Fibroblast of upper back skin (primary cell): ENCODE results near the gene TMEM258.

Source experiments
- DNase-seq: peaks from one replicate; pipeline ENCODE4 v3.0.0-alpha.2; 2013

The TMEM258 gene

DNA sequence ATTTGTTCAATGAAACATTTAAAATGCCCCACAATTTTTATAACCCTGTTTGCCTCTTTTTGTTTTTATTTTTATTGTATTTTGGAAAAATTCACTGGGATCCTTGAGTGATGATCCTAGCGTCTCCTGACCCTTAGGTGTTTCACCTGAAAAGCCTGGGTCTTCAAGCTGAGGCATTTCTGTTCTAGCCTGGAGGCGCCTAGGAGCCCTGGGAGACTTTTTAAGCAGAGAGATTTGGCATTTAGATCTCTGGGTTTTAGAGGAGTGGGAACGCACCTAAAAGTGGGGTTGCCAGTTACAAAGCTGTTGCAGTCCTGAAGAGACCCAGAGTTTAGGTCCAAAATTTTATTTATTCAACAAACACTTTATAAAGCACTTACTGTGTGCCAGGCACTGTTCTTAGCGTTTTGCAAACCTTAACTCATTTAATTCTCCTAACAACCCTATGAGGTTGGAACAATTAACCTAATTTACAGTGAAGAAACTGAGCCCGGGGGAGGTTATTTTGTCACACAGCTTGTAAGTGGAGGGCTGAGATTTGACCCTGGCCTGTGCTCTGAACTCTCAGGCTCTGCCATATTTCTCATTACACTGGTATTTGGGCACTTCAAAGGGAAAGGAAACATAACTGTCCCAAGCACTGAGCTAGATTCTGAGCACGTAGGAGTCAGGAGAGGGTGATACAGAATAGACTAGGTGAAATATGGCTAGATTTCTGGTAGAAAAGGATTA lies 25.2 kb upstream of the TMEM258 start:
- no peak for DNase-seq

GRCh38 chr11:61816736-61817455 lies 24.5 kb upstream of the TMEM258 start, which contains the start of gene FADS1:
FADS1 (minus strand) TSS chr11:61817003; CDS start chr11:61816929, 74 bp downstream.
- DNase-seq: peak; percentile 93

- DNase-seq: peak; percentile 70
Observed at GRCh38 chr11:61815790-61816735, 23.7 kb upstream of the TMEM258 start.

GRCh38 chr11:61814958-61815789 lies 22.8 kb upstream of the TMEM258 start:
- peak; percentile 93 for DNase-seq

- DNase-seq: peak; percentile 29
Observed at GRCh38 chr11:61814247-61814957, 22.0 kb upstream of the TMEM258 start.

- no peak for DNase-seq
Observed at GRCh38 chr11:61812736-61813411, 20.5 kb upstream of the TMEM258 start.

DNA sequence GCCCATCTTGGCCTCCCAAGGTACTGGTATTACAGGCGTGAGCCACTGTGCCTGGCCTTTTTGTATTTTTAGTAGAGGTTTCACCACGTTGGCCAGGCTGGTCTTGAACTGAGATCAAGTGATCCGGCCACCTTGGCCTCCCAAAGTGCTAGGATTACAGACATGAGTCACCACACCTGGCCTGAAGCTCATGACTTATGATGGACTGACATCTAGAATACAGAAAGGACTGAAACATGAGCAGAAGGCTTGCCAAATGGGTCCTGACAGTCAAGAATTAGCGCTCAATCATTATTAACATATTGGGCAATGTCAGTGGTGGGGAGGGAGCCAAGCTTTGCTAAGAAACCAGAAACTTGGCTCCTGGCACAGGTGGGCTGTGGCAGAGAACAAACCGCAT lies 19.4 kb upstream of the TMEM258 start:
- DNase-seq: no peak

DNA sequence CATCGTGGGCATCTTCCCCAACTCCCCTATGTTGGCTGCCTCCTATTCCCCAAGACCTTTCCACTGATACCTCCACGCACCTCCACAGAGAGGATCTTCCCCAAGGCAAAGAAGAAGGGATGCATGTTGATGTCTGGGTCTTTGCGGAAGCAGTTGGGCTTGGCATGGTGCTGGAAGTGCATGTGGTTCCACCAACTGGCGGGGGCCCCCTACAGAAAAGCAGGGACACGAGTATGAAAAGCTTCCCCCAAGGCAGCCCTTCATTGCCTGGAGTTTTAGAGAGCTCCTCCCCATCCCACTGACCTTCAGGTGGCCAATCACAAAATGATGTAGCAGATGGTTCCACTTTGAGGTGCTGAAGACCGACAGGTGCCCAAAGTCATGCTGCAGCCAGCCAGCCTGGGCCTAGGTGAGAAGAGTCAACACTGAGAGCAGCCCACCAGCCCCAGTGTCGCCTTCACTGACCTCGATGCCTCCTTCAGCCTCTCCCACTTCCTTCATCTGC lies 18.3 kb upstream of the TMEM258 start:
- no peak for DNase-seq

DNA sequence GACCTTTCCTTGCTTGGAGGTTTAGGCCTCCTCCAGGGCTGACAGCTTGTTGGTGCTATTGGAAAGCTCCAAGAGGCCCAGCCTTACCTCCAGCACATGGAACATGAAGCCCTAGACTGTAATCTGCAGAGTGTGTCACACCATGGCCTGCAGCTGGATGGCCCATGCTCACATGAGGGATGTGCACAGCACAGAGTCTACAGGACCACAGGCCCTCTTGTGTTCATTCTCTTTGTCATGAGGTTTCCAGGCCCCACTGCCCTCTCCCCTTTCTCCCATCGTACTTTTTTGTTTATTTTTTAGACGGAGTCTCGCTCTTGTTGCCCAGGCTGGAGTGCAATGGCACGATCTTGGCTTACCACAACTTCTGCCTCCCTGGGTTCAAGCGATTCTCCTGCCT lies 14.4 kb upstream of the TMEM258 start:
- DNase-seq: no peak

- no peak for DNase-seq
Observed at GRCh38 chr11:61805146-61805545, 12.7 kb upstream of the TMEM258 start.

DNA sequence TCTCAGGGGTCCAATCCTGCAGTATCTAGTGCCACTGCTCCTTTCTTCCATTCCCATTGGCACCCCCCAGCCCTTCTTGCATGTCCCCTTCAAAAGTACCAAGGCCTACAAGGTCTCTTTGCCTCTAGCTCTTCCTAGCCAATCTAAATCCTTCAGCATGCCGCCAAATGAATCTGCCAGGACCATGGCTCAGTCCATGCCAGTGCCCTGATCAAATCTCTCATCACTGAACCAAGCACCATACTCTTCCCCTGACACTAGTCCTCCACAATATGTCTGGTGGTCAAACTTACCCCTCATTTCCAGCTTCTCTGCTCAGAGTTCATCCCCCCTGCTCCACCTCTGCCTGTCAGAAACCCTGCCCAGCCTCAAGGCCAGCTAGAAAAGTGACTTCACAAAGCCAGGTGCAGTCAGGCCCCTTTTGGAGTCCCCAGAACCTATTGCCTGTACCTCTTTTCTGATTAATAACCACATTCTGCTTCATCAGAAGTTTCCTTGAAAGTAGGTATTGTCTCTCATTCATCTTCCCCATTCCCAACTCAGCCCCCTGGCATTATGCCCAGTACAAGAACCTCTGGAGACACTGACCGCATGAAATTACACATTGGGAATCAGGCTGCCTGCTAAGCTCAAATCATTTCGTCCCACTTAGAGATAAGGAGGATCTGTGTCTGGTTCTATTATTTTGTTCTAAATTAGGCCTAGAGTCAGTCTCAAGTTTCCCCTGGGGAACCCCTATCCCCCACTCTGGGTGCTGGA lies 11.7 kb upstream of the TMEM258 start:
- peak; percentile 37 for DNase-seq

DNA sequence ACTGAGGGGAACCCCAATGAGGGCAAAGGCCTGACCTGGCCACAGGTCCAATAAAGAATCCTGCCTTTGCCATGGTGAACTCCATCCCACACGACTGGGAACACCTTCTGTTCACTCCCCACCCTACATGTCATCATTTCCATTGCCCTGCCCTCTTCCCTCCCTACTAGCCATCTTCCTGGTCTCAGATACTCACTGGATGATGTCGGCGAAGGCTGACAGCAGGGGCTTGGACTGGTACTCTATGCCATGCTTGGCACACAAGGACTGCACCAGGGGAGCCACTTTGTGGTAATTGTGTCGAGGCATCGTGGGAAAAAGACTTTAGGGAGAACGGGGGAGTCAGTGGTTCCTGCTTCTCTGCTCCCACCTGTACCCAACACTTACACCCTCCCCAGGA lies 10.2 kb upstream of the TMEM258 start:
- no peak for DNase-seq

- no peak for DNase-seq
Observed at GRCh38 chr11:61800331-61801281, 8.2 kb upstream of the TMEM258 start.

GRCh38 chr11:61799665-61800284 lies 7.4 kb upstream of the TMEM258 start:
- DNase-seq: no peak

- DNase-seq: peak; percentile 80
Observed at GRCh38 chr11:61797263-61797944, 5.0 kb upstream of the TMEM258 start.

DNA sequence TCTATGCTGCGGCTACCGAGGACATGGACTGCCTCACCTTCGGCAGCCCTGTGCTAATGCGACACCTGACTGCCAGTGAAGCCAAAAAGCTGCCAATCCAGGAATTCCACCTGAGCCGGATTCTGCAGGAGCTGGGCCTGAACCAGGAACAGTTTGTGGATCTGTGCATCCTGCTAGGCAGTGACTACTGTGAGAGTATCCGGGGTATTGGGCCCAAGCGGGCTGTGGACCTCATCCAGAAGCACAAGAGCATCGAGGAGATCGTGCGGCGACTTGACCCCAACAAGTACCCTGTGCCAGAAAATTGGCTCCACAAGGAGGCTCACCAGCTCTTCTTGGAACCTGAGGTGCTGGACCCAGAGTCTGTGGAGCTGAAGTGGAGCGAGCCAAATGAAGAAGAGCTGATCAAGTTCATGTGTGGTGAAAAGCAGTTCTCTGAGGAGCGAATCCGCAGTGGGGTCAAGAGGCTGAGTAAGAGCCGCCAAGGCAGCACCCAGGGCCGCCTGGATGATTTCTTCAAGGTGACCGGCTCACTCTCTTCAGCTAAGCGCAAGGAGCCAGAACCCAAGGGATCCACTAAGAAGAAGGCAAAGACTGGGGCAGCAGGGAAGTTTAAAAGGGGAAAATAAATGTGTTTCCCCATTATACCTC lies 3.6 kb upstream of the TMEM258 start:
- DNase-seq: no peak

GRCh38 chr11:61795459-61795858 lies 3.1 kb upstream of the TMEM258 start:
- no peak for DNase-seq
